Fibroblast of pulmonary artery (primary cell): ENCODE measurements around the gene B3GLCT.
A peak's percentile ranks its signal among the peaks of the same experiment; 100 is the strongest.

Source experiments
- DNase-seq: peaks from one replicate; pipeline ENCODE4 v3.0.0-alpha.2; 2010; ENCODE audit warnings: low read depth
- H3K4me3 ChIP-seq: replicated peaks from 2 replicates; pipeline ENCODE4 v1.5.1; 2011; ENCODE audit warnings: low read depth, mild to moderate bottlenecking, control low read depth, low read length, moderate library complexity
- TF ChIP-seq, protein P1 (sequence below): IDR thresholded peaks from 2 replicates; pipeline ENCODE4 v1.5.1; 2011; ENCODE audit warnings: mild to moderate bottlenecking, control low read depth, low read length, inconsistent platforms; ENCODE audit errors: missing control alignments

B3GLCT gene

DNA sequence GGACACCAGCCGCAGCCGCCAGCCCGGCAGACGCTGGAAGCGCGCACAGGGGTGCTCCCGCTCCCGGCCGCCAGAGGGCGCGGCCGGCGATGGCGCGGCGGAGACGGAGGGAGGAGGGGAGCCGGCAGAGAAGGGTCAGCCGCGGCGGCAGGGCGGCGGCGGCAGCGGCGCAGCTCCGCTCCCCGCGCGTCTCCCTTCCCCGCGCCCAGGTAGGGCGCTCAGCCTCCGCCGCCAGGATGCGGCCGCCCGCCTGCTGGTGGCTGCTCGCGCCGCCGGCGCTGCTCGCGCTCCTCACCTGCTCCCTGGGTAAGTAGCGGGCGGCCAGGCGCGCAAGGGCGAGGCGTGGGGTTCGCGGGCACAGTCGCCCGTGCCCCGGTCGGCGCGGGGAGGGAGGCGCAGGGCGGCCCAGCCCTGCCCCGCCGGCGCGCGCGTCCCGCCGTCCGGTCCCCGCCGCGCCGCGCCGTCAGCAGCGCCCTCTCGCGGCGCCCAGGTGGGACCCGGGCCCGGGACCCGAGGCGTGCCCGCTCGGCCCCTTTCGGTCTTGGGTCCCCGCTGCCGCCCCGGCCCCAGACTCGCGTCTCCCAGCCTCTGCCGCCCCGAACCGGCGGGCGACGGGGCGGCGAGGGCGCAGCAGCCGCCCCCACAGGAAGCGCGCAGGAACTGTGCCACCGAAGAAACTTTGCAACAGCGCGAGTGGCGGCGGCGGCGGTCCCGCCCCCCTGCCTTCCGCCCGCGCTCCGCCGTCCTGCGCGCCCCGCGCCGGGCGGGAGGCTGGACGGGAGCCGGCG, at the start of gene B3GLCT:
Gene B3GLCT (plus strand): TSS at position 127 of the 788 bp plus-strand sequence. CDS start 110 bp downstream, at position 237.
- H3K4me3 ChIP-seq = peak within 1 kb of the TSS; percentile 57
- peak; percentile 80 for DNase-seq
- TF ChIP-seq, protein P1, sequence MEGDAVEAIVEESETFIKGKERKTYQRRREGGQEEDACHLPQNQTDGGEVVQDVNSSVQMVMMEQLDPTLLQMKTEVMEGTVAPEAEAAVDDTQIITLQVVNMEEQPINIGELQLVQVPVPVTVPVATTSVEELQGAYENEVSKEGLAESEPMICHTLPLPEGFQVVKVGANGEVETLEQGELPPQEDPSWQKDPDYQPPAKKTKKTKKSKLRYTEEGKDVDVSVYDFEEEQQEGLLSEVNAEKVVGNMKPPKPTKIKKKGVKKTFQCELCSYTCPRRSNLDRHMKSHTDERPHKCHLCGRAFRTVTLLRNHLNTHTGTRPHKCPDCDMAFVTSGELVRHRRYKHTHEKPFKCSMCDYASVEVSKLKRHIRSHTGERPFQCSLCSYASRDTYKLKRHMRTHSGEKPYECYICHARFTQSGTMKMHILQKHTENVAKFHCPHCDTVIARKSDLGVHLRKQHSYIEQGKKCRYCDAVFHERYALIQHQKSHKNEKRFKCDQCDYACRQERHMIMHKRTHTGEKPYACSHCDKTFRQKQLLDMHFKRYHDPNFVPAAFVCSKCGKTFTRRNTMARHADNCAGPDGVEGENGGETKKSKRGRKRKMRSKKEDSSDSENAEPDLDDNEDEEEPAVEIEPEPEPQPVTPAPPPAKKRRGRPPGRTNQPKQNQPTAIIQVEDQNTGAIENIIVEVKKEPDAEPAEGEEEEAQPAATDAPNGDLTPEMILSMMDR = peak; percentile 36

DNA sequence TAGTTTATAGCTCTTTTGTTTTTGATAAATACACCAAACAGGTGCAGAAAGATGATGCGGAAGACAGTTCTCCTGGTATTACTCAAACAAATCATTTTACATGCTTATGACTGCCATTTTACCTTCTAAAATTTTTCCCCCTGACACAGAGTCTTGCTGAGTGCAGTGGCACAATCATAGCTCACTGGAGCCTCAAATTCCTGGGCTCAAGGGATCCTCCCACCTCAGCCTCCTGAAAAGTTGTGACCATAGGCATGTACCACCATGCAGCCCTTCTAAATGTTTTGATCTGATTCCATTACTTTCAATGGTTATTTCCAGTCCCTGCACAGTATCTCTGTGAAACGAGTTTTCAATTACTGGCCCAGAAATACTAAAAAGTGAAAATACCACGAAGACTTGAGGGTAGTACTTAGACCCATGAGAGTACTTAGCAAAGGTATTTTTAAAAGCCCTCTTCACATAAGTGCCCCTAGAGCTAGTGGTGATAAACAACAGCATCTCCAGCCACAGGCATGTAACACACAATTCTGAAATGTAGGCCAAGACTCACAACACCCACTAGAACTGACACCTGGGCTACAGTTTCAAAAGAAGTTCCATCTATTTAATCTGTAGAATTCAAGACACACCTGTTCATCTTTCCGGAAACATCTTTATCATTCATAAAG, 49.3 kb upstream of the B3GLCT start:
- DNase-seq = no peak
- H3K4me3 ChIP-seq = no peak overlapping the region
- TF ChIP-seq, protein P1 = no peak

DNA sequence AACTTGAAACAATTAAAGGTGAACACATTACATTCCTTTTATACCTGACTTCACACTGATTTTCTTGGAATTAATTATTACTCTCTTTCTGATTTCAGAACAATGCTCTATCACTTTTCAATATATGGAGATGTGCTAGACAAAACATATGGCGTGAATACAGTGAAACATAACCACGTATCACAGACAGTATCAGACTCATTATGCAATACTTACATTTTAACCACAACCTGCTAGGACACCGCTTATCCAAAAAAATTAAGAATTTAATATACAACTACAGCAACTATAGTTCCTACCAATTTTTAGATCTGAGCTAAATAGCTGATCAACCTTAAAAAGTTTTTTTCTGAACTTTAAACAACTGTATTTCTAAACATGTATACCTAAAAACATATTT, 47.9 kb upstream of the B3GLCT start:
- DNase-seq = no peak
- no peak overlapping the region for H3K4me3 ChIP-seq
- TF ChIP-seq, protein P1 = no peak

DNA sequence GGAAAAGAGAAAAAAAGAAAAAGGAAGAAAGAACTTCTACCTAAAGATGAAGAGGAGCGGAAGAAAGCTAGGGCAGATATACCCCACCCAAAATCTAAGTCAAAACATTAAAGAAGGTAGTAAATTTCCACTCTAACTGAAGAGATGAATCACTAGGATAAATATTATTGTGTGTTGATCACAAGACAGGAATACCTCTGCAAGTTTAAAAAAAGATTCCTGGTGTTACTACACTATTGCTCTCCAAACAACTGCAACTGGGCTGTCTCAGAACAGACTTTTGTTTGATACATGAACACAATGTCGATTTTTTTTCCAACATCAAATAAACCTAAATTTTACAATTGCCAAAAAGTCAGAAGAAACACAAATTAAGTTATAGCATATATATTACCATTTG, 44.8 kb upstream of the B3GLCT start:
- H3K4me3 ChIP-seq = no peak overlapping the region
- no peak for DNase-seq

DNA sequence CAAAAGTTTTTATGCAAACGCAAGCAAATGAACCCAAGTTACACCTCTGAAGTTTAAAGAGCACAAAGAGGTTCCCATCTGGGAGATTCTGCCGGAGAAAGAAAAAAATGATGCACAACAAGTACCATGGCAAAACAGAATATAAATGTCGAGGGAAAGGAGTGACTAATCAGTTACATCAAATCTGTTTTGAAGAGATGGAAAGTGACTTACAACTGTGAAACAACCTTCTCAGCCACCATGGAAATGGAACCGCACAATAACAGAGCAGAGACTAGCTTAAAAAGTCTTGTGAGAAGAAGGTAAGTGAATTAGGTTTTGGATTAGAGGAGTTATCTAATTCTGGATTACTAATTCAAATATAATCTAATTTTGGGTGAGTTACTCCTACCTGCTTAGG, 40.5 kb upstream of the B3GLCT start:
- TF ChIP-seq, protein P1 = no peak
- peak overlapping the region; percentile 92 for H3K4me3 ChIP-seq
- DNase-seq = no peak

More for the DNA sequence above, 44.8 kb upstream of the B3GLCT start:
- TF ChIP-seq, protein P1 = no peak

DNA sequence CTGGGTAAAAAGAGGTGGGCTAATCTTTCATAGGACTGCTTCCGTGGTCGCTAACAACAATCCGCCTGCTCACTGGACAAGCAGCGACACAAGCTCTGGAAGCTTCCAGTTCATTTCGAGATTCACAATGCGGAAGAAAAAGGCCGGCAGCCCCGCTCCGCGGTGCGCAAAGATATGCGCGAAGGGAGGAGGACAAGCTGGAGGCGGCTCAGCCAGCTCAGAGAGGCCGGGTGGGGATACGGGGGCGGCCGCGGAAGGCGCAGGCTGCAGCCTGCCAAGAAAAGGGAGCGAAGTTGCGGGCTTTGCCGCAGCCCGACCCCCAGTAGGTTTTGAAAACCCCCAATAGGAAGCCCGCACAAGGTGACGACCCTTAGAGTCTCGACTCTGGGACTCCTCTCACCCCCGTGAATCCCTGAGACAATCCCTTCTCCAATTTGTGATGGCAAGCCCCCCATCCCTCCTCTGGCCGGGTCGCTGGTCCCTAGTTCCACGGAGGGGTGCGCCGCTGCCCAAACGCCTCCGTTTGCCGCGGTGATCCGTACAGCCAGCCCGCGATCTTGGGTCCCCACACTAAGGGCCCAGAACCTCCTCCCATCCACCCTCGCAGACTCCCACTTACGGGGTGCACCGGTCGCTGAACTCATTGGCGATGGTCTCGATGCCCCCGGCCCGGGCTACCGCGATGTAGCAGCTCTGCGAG, 38.8 kb upstream of the B3GLCT start:
- peak; percentile 79 for DNase-seq
- peak overlapping the region; percentile 92 for H3K4me3 ChIP-seq
- TF ChIP-seq, protein P1 = no peak
